LNCAP (cell line): ENCODE measurements around the gene XCL2.

Source experiments
- CTCF ChIP-seq: fragments of 450-650 bp; IDR thresholded peaks from 2 replicates; pipeline ENCODE4 v1.5.1; 2017; ENCODE audit warnings: mild to moderate bottlenecking

The XCL2 gene

GRCh38 chr1:168513656-168514404 is 30.0 kb downstream of the XCL2 start:
- no peak for TF ChIP-seq CTCF

- no peak for TF ChIP-seq CTCF
These were observed 30.8 kb downstream of the XCL2 start for GRCh38 chr1:168512864-168513595.

- no peak for TF ChIP-seq CTCF
These were observed 33.7 kb downstream of the XCL2 start for GRCh38 chr1:168509875-168510791.

GRCh38 chr1:168509210-168509609 is 34.6 kb downstream of the XCL2 start:
- TF ChIP-seq CTCF, result no peak

GRCh38 chr1:168507828-168508227 is 36.0 kb downstream of the XCL2 start:
- no peak for TF ChIP-seq CTCF

GRCh38 chr1:168507231-168507630 is 36.6 kb downstream of the XCL2 start:
- TF ChIP-seq CTCF, result no peak

GRCh38 chr1:168506204-168506819 is 37.5 kb downstream of the XCL2 start:
- no peak for TF ChIP-seq CTCF
